ENCODE data around the gene KIRREL1. TPM values are rescaled to one million over a fixed set of nuclear protein-coding genes. Genes with fewer than 3 reads are reported as not detected.

Gene KIRREL1
- total and polyA plus RNA-seq, 2 of the 8 experiments (the other 6 are each of a cell fraction or from before 2014, with no cell fraction given), result 14.2 to 39.0 TPM

DNA sequence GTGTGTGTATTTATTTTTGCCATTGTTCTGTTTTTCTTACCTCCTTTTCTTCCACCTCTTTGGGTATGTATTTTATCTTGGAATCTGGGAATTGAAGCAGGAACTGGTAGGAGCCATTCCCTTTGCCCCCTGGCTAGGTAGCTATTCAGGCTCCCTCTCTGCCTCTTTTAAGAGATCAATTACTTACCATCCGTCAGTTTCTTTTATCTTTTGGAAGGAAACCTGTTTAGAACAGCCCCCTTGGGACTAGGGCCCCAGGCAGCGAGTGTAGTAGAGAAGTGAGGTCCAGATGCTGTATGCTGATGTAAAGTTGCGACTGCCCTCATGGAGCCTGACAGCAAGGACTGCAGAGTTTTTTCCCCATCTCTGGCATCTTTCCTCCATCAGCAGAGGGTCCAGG lies 41.6 kb downstream of the KIRREL1 start:
- WGBS, 2 experiments (ENCODE audit: extremely low coverage in 1 of 2, insufficient coverage in 1 of 2, insufficient read length in 1 of 2, insufficient replicate concordance in 2 of 2, low coverage in 1 of 2, low lambda C conversion rate in 2 of 2, missing lambda C conversion rate in 1 of 2), result 74% methylated on average over 3 of the region's 3 CpGs; no CpG with 5 or more reads in 1 of the 2 experiments
- Histone ChIP-seq H2BK20ac (ENCODE audit: low read length) (no peak overlapping the region), H2AFZ (ENCODE audit: low read length) (no peak overlapping the region), H3K36me3 (ENCODE audit: control insufficient read depth in 2 of 4, insufficient read depth in 4 of 4, low read length in 3 of 4) (peaks cover 0 to 4% (median 1%) of the 10 kb centered on the region in 4 experiments; a peak in 3 of 8 replicates), H2BK120ac (replicated peaks; ENCODE audit: low read depth, low read length) (no peak overlapping the region), H3K4me3 (ENCODE audit: extremely low read depth in 1 of 4, insufficient read depth in 2 of 4, low read depth in 3 of 4, low read length in 4 of 4) (no peak overlapping the region), H3K9me3 (ENCODE audit: insufficient read depth in 2 of 2, low read depth in 1 of 2, low read length in 1 of 2) (no peaks in the 10 kb centered on the region), H3K23me2 (ENCODE audit: low read depth, low read length) (no peaks in the 10 kb centered on the region), H4K20me1 (replicated peaks in 1 of 2; ENCODE audit: control insufficient read depth in 1 of 2, insufficient read depth in 2 of 2, low read length in 2 of 2) (peaks cover 0 to 2% of the 10 kb centered on the region in 2 experiments), H2BK15ac (ENCODE audit: low read length) (no peak overlapping the region), H4K8ac (ENCODE audit: extremely low read depth, insufficient read depth, low read length) (no peak overlapping the region), H2AK5ac (ENCODE audit: low read depth, low read length) (no peak overlapping the region), H3K56ac (replicated peaks; ENCODE audit: insufficient read length, low read depth, low read length) (no peak overlapping the region), H3K9ac (replicated peaks in 1 of 4; ENCODE audit: extremely low read depth in 1 of 4, low read depth in 3 of 4, low read length in 3 of 4) (no peak overlapping the region), H3K27me3 (replicated peaks in 1 of 4; ENCODE audit: control insufficient read depth in 3 of 4, extremely low read depth in 1 of 4, insufficient read depth in 3 of 4, low read length in 3 of 4) (no peaks in the 10 kb centered on the region), H3K79me1 (ENCODE audit: low read depth, low read length) (peaks cover 7% of the 10 kb centered on the region), H3K14ac (ENCODE audit: insufficient read length) (no peak overlapping the region), H3K4me2 (ENCODE audit: insufficient read depth in 1 of 2, low read depth in 2 of 2, low read length in 2 of 2) (no peak overlapping the region), H4K5ac (ENCODE audit: insufficient read length, low read depth, low read length) (no peak overlapping the region), H3K79me2 (ENCODE audit: control insufficient read depth in 1 of 2, insufficient read depth in 2 of 2, low read length in 2 of 2) (peaks cover 0 to 27% of the 10 kb centered on the region in 2 experiments; a peak in 3 of 4 replicates), H3K4me1 (replicated peaks in 1 of 4; ENCODE audit: control insufficient read depth in 3 of 4, insufficient read depth in 4 of 4, low read length in 3 of 4) (peaks cover 3 to 12% (median 7%) of the 10 kb centered on the region in 4 experiments), H3K27ac (ENCODE audit: low read depth, low read length) (no peak overlapping the region), H3K18ac (ENCODE audit: extremely low read depth, low read length) (no peak overlapping the region), H2BK5ac (ENCODE audit: low read depth, low read length) (no peak overlapping the region), H3K23ac (ENCODE audit: insufficient read length) (no peak overlapping the region), H3K4ac (replicated peaks; ENCODE audit: insufficient read length, low read depth, low read length) (no peak overlapping the region), H2BK12ac (ENCODE audit: low read depth, low read length) (no peak overlapping the region), H4K91ac (replicated peaks; ENCODE audit: insufficient read length, low read length) (no peak overlapping the region)
- POLR2A ChIA-PET (ENCODE audit: partially characterized antibody), result interaction anchor here (0.7 to 1.7 kb wide), 4 partner anchors 15 to 59 kb away, joined by 3 to 7 read pairs (median 4); no protein-coding TSS in a partner anchor
- FAIRE-seq (no peak), DNase-seq (ENCODE audit: low read depth in 1 of 2, low spot score in 2 of 2) (no peak)
- CTCF ChIA-PET (ENCODE audit: partially characterized antibody), result interaction anchor here (1.0 to 49.0 kb wide), 20 partner anchors 8 to 86 kb away, joined by 3 to 1615 read pairs (median 7); partner anchors contain the start of gene KIRREL1
- TF ChIP-seq FOSL1 (IDR thresholded peaks at IDR 0.05; ENCODE audit: insufficient read depth, low read depth, low read length) (no peak), SIN3A (conservative IDR thresholded peaks at IDR 0.05 in 1 of 2, IDR thresholded peaks at IDR 0.05 in 1 of 2; ENCODE audit: low read depth in 1 of 2, low read length in 2 of 2) (no peak), SP2 (IDR thresholded peaks at IDR 0.05; ENCODE audit: low read length) (no peak), EZH2 (IDR thresholded peaks at IDR 0.05; ENCODE audit: low read depth, low read length, severe bottlenecking) (no peak), GABPA (IDR thresholded peaks at IDR 0.05; ENCODE audit: borderline replicate concordance, insufficient read depth, low read length) (no peak), TEAD4 (IDR thresholded peaks at IDR 0.05; ENCODE audit: low read depth, low read length) (no peak), TAF1 (IDR thresholded peaks at IDR 0.05; ENCODE audit: low read depth, low read length) (no peak), CTBP2 (IDR thresholded peaks at IDR 0.05; ENCODE audit: borderline replicate concordance, insufficient read depth, insufficient read length, low read length) (no peak)
- TF ChIP-seq, protein P1, sequence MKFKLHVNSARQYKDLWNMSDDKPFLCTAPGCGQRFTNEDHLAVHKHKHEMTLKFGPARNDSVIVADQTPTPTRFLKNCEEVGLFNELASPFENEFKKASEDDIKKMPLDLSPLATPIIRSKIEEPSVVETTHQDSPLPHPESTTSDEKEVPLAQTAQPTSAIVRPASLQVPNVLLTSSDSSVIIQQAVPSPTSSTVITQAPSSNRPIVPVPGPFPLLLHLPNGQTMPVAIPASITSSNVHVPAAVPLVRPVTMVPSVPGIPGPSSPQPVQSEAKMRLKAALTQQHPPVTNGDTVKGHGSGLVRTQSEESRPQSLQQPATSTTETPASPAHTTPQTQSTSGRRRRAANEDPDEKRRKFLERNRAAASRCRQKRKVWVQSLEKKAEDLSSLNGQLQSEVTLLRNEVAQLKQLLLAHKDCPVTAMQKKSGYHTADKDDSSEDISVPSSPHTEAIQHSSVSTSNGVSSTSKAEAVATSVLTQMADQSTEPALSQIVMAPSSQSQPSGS (IDR thresholded peaks at IDR 0.05; ENCODE audit: low read length), result no peak
- TF ChIP-seq, protein P2, sequence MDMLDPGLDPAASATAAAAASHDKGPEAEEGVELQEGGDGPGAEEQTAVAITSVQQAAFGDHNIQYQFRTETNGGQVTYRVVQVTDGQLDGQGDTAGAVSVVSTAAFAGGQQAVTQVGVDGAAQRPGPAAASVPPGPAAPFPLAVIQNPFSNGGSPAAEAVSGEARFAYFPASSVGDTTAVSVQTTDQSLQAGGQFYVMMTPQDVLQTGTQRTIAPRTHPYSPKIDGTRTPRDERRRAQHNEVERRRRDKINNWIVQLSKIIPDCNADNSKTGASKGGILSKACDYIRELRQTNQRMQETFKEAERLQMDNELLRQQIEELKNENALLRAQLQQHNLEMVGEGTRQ (IDR thresholded peaks at IDR 0.05; ENCODE audit: low read length), result no peak
